ENCODE measurements around the gene RAB29. TPM values are rescaled to one million over a fixed set of nuclear protein-coding genes. Genes with fewer than 3 reads are reported as not detected.

Gene RAB29
- total RNA-seq, 1 experiment from 2014 or later = 11.0 TPM

GRCh38 chr1:205803986-205804385, 28.7 kb upstream of the RAB29 start:
- ChIA-PET POLR2A (interaction anchor here (0.5 kb wide), 1 partner anchor 17 kb away, joined by 3 read pairs; no protein-coding TSS in a partner anchor), CTCF (interaction anchor here (1.1 to 2.7 kb wide), 4 partner anchors 12 to 173 kb away, joined by 3 to 16 read pairs (median 9); no protein-coding TSS in a partner anchor)

More at GRCh38 chr1:205803986-205804385, 28.7 kb upstream of the RAB29 start:
- Mint-ChIP-seq H3K4me3 (no peak overlapping the region), H3K9me3 (no peaks in the 10 kb centered on the region), H3K36me3 (peaks cover 20% of the 10 kb centered on the region), H3K27ac (no peak overlapping the region), H3K27me3 (ENCODE audit: low read depth) (no peaks in the 10 kb centered on the region), H3K4me1 (no peaks in the 10 kb centered on the region)
- ATAC-seq (no peak; the same call in 1 of the 2 replicates), DNase-seq (ENCODE audit: low spot score) (no peak)
- TF ChIP-seq E2F1 (CRISPR knock-in tag; IDR thresholded peaks at IDR 0.05) = no peak
- TF ChIP-seq MXD4 (CRISPR knock-in tag; IDR thresholded peaks at IDR 0.05; ENCODE audit: borderline replicate concordance) = no peak
- TF ChIP-seq CREM (CRISPR knock-in tag; IDR thresholded peaks at IDR 0.05) = no peak
- no peak for TF ChIP-seq OVOL2 (CRISPR knock-in tag; IDR thresholded peaks at IDR 0.05; ENCODE audit: borderline replicate concordance)
- no peak for TF ChIP-seq SMAD4 (CRISPR knock-in tag; IDR thresholded peaks at IDR 0.05)
- no peak for TF ChIP-seq CBFB (CRISPR knock-in tag; IDR thresholded peaks at IDR 0.05; ENCODE audit: low read depth)
- no peak for TF ChIP-seq NR2C2 (CRISPR knock-in tag; IDR thresholded peaks at IDR 0.05)
- no peak for TF ChIP-seq ZBTB43 (CRISPR knock-in tag; IDR thresholded peaks at IDR 0.05)
- TF ChIP-seq E2F4 (CRISPR knock-in tag; IDR thresholded peaks at IDR 0.05; ENCODE audit: borderline replicate concordance, low read depth) = no peak
- TF ChIP-seq ERG (CRISPR knock-in tag; IDR thresholded peaks at IDR 0.05) = no peak
- no peak for TF ChIP-seq FOXP1 (CRISPR knock-in tag; IDR thresholded peaks at IDR 0.05; ENCODE audit: borderline replicate concordance)
- no peak for TF ChIP-seq ATF2 (CRISPR knock-in tag; IDR thresholded peaks at IDR 0.05; ENCODE audit: borderline replicate concordance, low read depth)
- no peak for TF ChIP-seq TEAD1 (CRISPR knock-in tag; IDR thresholded peaks at IDR 0.05)
- no peak for TF ChIP-seq NFE2L1 (CRISPR knock-in tag; IDR thresholded peaks at IDR 0.05)
- TF ChIP-seq RORB (CRISPR knock-in tag; IDR thresholded peaks at IDR 0.05) = no peak
- TF ChIP-seq FOXP4 (CRISPR knock-in tag; IDR thresholded peaks at IDR 0.05) = no peak
- TF ChIP-seq EMX1 (CRISPR knock-in tag; IDR thresholded peaks at IDR 0.05) = no peak

Measured in WTC11 (cell line).